WERI-Rb-1 (cell line): ENCODE measurements around the gene SERPINA4.

Source experiments
- DNase-seq: peaks from one replicate; pipeline ENCODE4 v3.0.0-alpha.2; 2020
- H3K27ac ChIP-seq: fragments of 250-450 bp; sonication (Bioruptor Pico); 2 replicates; pipeline ENCODE4 v1.5.1; 2020; ENCODE audit warnings: mild to moderate bottlenecking, moderate library complexity
- H3K27me3 ChIP-seq: fragments of 250-450 bp; sonication (Bioruptor Pico); 2 replicates; pipeline ENCODE4 v1.5.1; 2021; ENCODE audit warnings: mild to moderate bottlenecking, low read depth, moderate library complexity; ENCODE audit not compliant: insufficient read depth, severe bottlenecking
- H3K36me3 ChIP-seq: fragments of 250-450 bp; sonication (Bioruptor Pico); 2 replicates; pipeline ENCODE4 v1.5.1; 2020; ENCODE audit warnings: mild to moderate bottlenecking, moderate library complexity
- H3K4me3 ChIP-seq: 2 replicates; pipeline ENCODE4 v1.5.1; 2011; ENCODE audit warnings: low read depth, mild to moderate bottlenecking, control low read depth, low read length
- H3K9me3 ChIP-seq: fragments of 250-450 bp; sonication (Bioruptor Pico); 2 replicates; pipeline ENCODE4 v1.5.1; 2021; ENCODE audit warnings: mild to moderate bottlenecking, moderate library complexity; ENCODE audit not compliant: severe bottlenecking
- TF ChIP-seq, protein P1 (sequence below): IDR thresholded peaks from 2 replicates; pipeline ENCODE4 v1.5.1; 2011; ENCODE audit warnings: low read depth, mild to moderate bottlenecking, control low read depth, inconsistent platforms, low read length

SERPINA4 gene

GRCh38 chr14:94548999-94549985 is 11.9 kb upstream of the SERPINA4 start:
- TF ChIP-seq, protein P1, sequence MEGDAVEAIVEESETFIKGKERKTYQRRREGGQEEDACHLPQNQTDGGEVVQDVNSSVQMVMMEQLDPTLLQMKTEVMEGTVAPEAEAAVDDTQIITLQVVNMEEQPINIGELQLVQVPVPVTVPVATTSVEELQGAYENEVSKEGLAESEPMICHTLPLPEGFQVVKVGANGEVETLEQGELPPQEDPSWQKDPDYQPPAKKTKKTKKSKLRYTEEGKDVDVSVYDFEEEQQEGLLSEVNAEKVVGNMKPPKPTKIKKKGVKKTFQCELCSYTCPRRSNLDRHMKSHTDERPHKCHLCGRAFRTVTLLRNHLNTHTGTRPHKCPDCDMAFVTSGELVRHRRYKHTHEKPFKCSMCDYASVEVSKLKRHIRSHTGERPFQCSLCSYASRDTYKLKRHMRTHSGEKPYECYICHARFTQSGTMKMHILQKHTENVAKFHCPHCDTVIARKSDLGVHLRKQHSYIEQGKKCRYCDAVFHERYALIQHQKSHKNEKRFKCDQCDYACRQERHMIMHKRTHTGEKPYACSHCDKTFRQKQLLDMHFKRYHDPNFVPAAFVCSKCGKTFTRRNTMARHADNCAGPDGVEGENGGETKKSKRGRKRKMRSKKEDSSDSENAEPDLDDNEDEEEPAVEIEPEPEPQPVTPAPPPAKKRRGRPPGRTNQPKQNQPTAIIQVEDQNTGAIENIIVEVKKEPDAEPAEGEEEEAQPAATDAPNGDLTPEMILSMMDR, result peak; percentile 82
- H3K4me3 ChIP-seq, result no peak overlapping the region
- no peak overlapping the region for H3K27ac ChIP-seq
- H3K9me3 ChIP-seq, result peaks cover 2% of the 10 kb centered on the region
- H3K36me3 ChIP-seq, result no peaks in the 10 kb centered on the region
- H3K27me3 ChIP-seq, result peaks cover 61% of the 10 kb centered on the region
- DNase-seq, result peak; percentile 69

DNA sequence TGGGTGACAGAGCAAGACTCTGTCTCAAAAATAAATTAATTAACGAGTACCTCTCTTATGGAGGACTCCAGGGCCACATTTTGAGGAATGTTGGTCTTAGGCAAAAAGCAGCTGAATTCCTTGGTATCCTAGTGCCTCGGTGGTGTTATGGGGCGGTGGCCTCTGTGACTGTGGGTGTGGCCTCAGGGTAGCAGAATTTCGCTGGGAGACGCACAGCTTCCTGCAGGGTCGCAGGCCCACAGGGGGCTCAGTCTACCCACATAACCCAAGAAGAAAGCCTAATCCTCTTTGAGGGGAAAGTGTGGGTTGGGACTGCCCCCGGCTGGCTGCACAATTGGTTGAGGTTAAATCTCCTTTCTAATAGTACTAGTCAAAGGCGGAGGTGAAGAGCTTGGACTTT is 11.2 kb upstream of the SERPINA4 start:
- no peak for DNase-seq
- Histone ChIP-seq H3K27ac (no peak overlapping the region), H3K27me3 (peaks cover 60% of the 10 kb centered on the region)

DNA sequence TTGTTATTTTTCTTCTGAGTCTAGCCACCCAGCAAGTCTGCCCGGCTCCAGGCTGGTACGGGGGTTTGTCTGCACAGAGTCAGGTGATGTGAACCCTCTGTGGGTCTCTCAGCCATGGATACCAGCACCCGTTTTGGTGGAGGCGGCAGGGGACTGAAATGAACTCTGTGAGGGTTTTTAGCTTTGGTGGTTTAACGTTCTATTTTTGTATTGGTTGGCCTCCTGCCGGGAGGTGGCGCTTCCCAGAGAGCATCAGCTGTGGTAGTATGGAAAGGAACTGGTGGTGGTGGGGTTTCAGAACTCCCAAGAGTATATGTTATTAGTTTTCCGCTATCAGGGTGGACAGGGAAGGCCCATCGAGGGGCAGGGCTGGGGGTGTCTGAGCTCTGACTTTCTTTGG is 5.3 kb upstream of the SERPINA4 start:
- H3K9me3 ChIP-seq, result peaks cover 5% of the 10 kb centered on the region
- no peak overlapping the region for H3K27ac ChIP-seq
- DNase-seq, result no peak
- no peak overlapping the region for H3K4me3 ChIP-seq
- TF ChIP-seq, protein P1, result no peak
- peaks cover 68% of the 10 kb centered on the region for H3K27me3 ChIP-seq
- no peaks in the 10 kb centered on the region for H3K36me3 ChIP-seq

More for the DNA sequence above, 11.2 kb upstream of the SERPINA4 start:
- TF ChIP-seq, protein P1, result no peak
- Histone ChIP-seq H3K4me3 (no peak overlapping the region), H3K9me3 (peaks cover 5% of the 10 kb centered on the region), H3K36me3 (no peaks in the 10 kb centered on the region)

GRCh38 chr14:94557327-94557726 is 3.9 kb upstream of the SERPINA4 start:
- Histone ChIP-seq H3K27me3 (peaks cover 75% of the 10 kb centered on the region), H3K9me3 (peaks cover 5% of the 10 kb centered on the region), H3K4me3 (no peak overlapping the region), H3K36me3 (no peaks in the 10 kb centered on the region), H3K27ac (no peak overlapping the region)
- TF ChIP-seq, protein P1, result no peak
- no peak for DNase-seq

GRCh38 chr14:94558842-94559241 is 2.4 kb upstream of the SERPINA4 start:
- H3K27me3 ChIP-seq, result peaks cover 79% of the 10 kb centered on the region
- peaks cover 5% of the 10 kb centered on the region for H3K9me3 ChIP-seq
- TF ChIP-seq, protein P1, result no peak
- H3K4me3 ChIP-seq, result no peak overlapping the region
- DNase-seq, result no peak
- no peaks in the 10 kb centered on the region for H3K36me3 ChIP-seq
- no peak overlapping the region for H3K27ac ChIP-seq
